Measurements from ENCODE around the gene SNRPD1. TPM values are rescaled to one million over a fixed set of nuclear protein-coding genes. Genes with fewer than 3 reads are reported as not detected.

Gene SNRPD1
- total and polyA plus RNA-seq, 2 experiments from 2014 or later: 35.7 to 700 TPM

- no peak for TF ChIP-seq ZNF462 (CRISPR knock-in tag; IDR thresholded peaks at IDR 0.05)
- TF ChIP-seq EZH2phosphoT487 (IDR thresholded peaks at IDR 0.05; ENCODE audit: unreplicated experiment): no peak
- no peak for TF ChIP-seq EZH2 (IDR thresholded peaks at IDR 0.05; ENCODE audit: low read depth, unreplicated experiment)
- no peak for TF ChIP-seq STAT1 (IDR thresholded peaks at IDR 0.05; ENCODE audit: unreplicated experiment)
- no peak for TF ChIP-seq POLR2AphosphoS5 (IDR thresholded peaks at IDR 0.05; ENCODE audit: low read depth)
- no peak for TF ChIP-seq CREB1 (CRISPR knock-in tag; IDR thresholded peaks at IDR 0.05; ENCODE audit: low read depth)
- no peak for TF ChIP-seq REST (IDR thresholded peaks at IDR 0.05; ENCODE audit: unreplicated experiment)
- no peak for TF ChIP-seq NANOG (IDR thresholded peaks at IDR 0.05; ENCODE audit: borderline replicate concordance)
- no peak for TF ChIP-seq JUNB (IDR thresholded peaks at IDR 0.05; ENCODE audit: unreplicated experiment)
Observed at GRCh38 chr18:21653361-21653760, 41.2 kb downstream of the SNRPD1 start (continued).

Data from GM23338 (cell line).